Bronchial epithelial cell (primary cell): ENCODE data around the gene TAC3. TPM values are rescaled to one million over a fixed set of nuclear protein-coding genes. Genes with fewer than 3 reads are reported as not detected.

Experiments
- DNase-seq: peaks from one replicate; pipeline ENCODE4 v3.0.0-alpha.2; 2010; ENCODE audit warnings: low read depth
- FAIRE-seq: peaks from 2 replicates; lab custom pipeline; 2011; peaks lifted over from hg19 to GRCh38; lab: Jason Lieb, UNC
- H3K27me3 ChIP-seq: 2 replicates; pipeline ENCODE4 v1.5.1; 2011; ENCODE audit warnings: low read length; ENCODE audit not compliant: control insufficient read depth, insufficient read depth
- H3K36me3 ChIP-seq: 2 replicates; pipeline ENCODE4 v1.5.1; 2011; ENCODE audit warnings: low read length; ENCODE audit not compliant: control insufficient read depth, insufficient read depth
- H3K4me3 ChIP-seq: 2 replicates; pipeline ENCODE4 v1.5.1; 2011; ENCODE audit warnings: mild to moderate bottlenecking, low read depth, low read length, control low read depth
- CTCF ChIP-seq: IDR thresholded peaks from 2 replicates; pipeline ENCODE4 v1.5.1; 2011; ENCODE audit warnings: mild to moderate bottlenecking, moderate library complexity, low read length, control low read depth, inconsistent platforms; ENCODE audit not compliant: insufficient read depth, severe bottlenecking
- total RNA-seq: library from RNA; depleted of rRNA; stranded (reverse); fragments of >200 nt; gene quantifications from 2 replicates; pipeline ENCODE4 v1.2.1, GENCODE V29; 2014

TAC3 gene
- total RNA-seq, 1 donor from 2014 or later, result not detected

- DNase-seq, result no peak
- FAIRE-seq, result no peak
- H3K27me3 ChIP-seq, result no peaks in the 10 kb centered on the region
- TF ChIP-seq CTCF, result no peak
- H3K4me3 ChIP-seq, result no peak overlapping the region
- H3K36me3 ChIP-seq, result no peaks in the 10 kb centered on the region
These were observed 23.0 kb downstream of the TAC3 start for GRCh38 chr12:56993346-56993745.

GRCh38 chr12:56991319-56992246 lies 24.7 kb downstream of the TAC3 start:
- Histone ChIP-seq H3K4me3 (no peak overlapping the region), H3K36me3 (no peaks in the 10 kb centered on the region), H3K27me3 (no peaks in the 10 kb centered on the region)
- DNase-seq (no peak), FAIRE-seq (no peak)
- TF ChIP-seq CTCF, result no peak

GRCh38 chr12:56990648-56991318 lies 25.5 kb downstream of the TAC3 start:
- DNase-seq (no peak), FAIRE-seq (no peak)

GRCh38 chr12:56989861-56990610 lies 26.3 kb downstream of the TAC3 start:
- Histone ChIP-seq H3K4me3 (no peak overlapping the region), H3K36me3 (no peaks in the 10 kb centered on the region), H3K27me3 (no peaks in the 10 kb centered on the region)
- DNase-seq, result no peak
- no peak for FAIRE-seq
- TF ChIP-seq CTCF, result no peak

More at GRCh38 chr12:56990648-56991318, 25.5 kb downstream of the TAC3 start:
- no peaks in the 10 kb centered on the region for H3K36me3 ChIP-seq
- no peak for TF ChIP-seq CTCF
- no peak overlapping the region for H3K4me3 ChIP-seq
- H3K27me3 ChIP-seq, result no peaks in the 10 kb centered on the region

GRCh38 chr12:56988207-56988739 lies 28.1 kb downstream of the TAC3 start:
- Histone ChIP-seq H3K36me3 (no peaks in the 10 kb centered on the region), H3K4me3 (no peak overlapping the region), H3K27me3 (no peaks in the 10 kb centered on the region)
- FAIRE-seq (no peak), DNase-seq (no peak)
- TF ChIP-seq CTCF, result no peak
